ENCODE results near the gene COG3.

The COG3 gene

GRCh38 chr13:45447050-45447661 lies 17.6 kb upstream of the COG3 start:
- no peak for DNase-seq

- DNase-seq: no peak
These were observed 15.7 kb upstream of the COG3 start for GRCh38 chr13:45448965-45449559.

GRCh38 chr13:45451282-45451681 lies 13.5 kb upstream of the COG3 start:
- no peak for DNase-seq

- no peak for DNase-seq
These were observed 10.5 kb upstream of the COG3 start for GRCh38 chr13:45454204-45454603.

- peak; percentile 47 for DNase-seq
These were observed 8.4 kb upstream of the COG3 start for GRCh38 chr13:45456196-45456972.

- no peak for DNase-seq
These were observed 525 bp upstream of the COG3 start for GRCh38 chr13:45464141-45464686.

GRCh38 chr13:45466359-45466758 lies 1.6 kb downstream of the COG3 start:
- no peak for DNase-seq

GRCh38 chr13:45468635-45469034 lies 3.9 kb downstream of the COG3 start:
- no peak for DNase-seq

- DNase-seq: no peak
These were observed 7.5 kb downstream of the COG3 start for GRCh38 chr13:45472171-45472705.

GRCh38 chr13:45473627-45474026 lies 8.9 kb downstream of the COG3 start:
- no peak for DNase-seq

GRCh38 chr13:45474584-45475454 lies 10.1 kb downstream of the COG3 start:
- DNase-seq: no peak

GRCh38 chr13:45479661-45480060 lies 14.9 kb downstream of the COG3 start:
- no peak for DNase-seq

- no peak for DNase-seq
These were observed 16.9 kb downstream of the COG3 start for GRCh38 chr13:45481688-45482087.

GRCh38 chr13:45482571-45483173 lies 17.9 kb downstream of the COG3 start:
- no peak for DNase-seq

GRCh38 chr13:45487604-45488003 lies 22.9 kb downstream of the COG3 start:
- DNase-seq: no peak

- DNase-seq: no peak
These were observed 25.3 kb downstream of the COG3 start for GRCh38 chr13:45490068-45490467.

- peak; percentile 57 for DNase-seq
These were observed 27.8 kb downstream of the COG3 start for GRCh38 chr13:45492538-45492937.

- no peak for DNase-seq
These were observed 32.2 kb downstream of the COG3 start for GRCh38 chr13:45496942-45497341.

GRCh38 chr13:45500492-45501174 lies 35.9 kb downstream of the COG3 start:
- peak; percentile 92 for DNase-seq

- no peak for DNase-seq
These were observed 36.4 kb downstream of the COG3 start for GRCh38 chr13:45501175-45501526.

GRCh38 chr13:45503658-45504057 lies 38.9 kb downstream of the COG3 start:
- DNase-seq: no peak

- no peak for DNase-seq
These were observed 42.1 kb downstream of the COG3 start for GRCh38 chr13:45506811-45507210.

Data from kidney glomerular epithelial cell (primary cell).